NCI-H1048 (cell line): Measurements from ENCODE around the gene ABCC3.

ENCODE experiments used
- DNase-seq: peaks from one replicate; lab custom pipeline; 2025; lab: John Stamatoyannopoulos, UW

The ABCC3 gene

DNA sequence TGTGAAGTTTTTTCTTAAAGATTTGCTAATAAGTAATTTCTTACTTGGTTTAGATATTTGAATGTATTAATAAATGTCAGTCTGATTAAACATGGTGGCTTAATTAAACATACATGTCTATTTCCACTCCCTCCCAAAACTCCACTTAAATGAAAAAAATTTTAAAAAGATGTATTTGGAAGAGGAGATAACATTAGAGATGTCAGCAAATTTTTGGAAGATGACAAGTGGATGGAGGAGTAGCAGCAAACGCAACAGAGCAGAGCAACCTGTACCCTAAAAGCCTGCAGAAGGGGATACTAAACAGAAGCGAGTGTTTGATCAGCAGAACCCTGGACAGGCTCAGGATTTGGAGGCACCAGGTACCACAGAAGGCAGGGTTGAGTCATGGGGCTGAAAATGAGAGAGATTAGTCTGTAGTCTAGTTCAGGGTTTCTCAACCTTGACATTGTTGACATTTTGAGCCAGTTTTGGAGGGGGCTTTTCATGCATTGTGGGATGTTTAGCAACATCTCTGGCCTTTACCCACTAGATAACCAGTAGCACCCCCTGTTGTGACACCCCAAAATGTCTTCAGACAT is 102.5 kb downstream of the ABCC3 start:
- no peak for DNase-seq

DNA sequence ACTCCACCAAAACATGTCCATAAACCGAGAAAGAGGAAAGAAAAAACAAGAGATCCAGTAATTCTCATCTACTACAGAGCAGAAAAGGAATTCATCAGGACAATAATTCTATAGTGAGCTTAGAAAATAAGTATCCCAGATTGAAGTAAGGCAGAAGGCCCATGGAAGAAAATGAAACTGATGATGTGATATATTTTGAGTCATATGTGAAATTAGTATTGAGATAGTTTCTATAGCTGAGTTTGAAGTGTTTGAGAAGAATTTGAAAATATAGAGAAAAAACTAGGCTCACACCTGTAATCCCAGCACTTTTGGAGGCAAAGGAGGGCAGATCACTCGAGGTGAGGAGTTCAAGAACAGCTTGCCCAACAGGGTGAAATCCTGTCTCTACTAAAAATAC is 104.4 kb downstream of the ABCC3 start:
- DNase-seq, result no peak
